C4-2B (cell line): ENCODE results near the gene CALD1.

ENCODE experiments used
- H3K27ac ChIP-seq: fragments of 450-650 bp; 2 replicates; pipeline ENCODE4 v1.5.1; 2017
- ZFX ChIP-seq: fragments of 450-650 bp; IDR thresholded peaks from 2 replicates; pipeline ENCODE4 v1.6.1; 2017
- TF ChIP-seq, protein P1 (sequence below): fragments of 450-650 bp; conservative IDR thresholded peaks from 2 replicates; pipeline ENCODE4 v1.5.1; 2017; ENCODE audit warnings: mild to moderate bottlenecking

The CALD1 gene

DNA sequence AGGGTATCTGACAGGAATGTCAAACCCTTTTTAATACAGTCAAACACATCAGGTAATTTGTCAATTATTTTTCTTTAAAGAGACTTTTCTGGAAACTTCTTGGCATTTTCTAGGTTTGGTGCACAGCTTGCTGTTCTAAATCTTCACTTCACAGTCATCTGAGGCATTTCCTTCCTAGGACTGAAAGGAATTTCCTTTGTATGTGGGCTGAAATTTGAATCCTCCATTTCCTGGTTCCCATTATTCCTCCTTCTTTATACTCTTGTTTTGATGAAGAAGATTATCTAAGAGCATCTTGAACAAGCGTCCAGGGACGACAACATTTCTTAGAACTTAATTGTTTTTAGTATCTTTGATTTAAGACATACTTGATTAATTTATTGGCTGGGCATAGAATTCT, 24.9 kb downstream of the CALD1 start:
- no peak overlapping the region for H3K27ac ChIP-seq
- TF ChIP-seq, protein P1, sequence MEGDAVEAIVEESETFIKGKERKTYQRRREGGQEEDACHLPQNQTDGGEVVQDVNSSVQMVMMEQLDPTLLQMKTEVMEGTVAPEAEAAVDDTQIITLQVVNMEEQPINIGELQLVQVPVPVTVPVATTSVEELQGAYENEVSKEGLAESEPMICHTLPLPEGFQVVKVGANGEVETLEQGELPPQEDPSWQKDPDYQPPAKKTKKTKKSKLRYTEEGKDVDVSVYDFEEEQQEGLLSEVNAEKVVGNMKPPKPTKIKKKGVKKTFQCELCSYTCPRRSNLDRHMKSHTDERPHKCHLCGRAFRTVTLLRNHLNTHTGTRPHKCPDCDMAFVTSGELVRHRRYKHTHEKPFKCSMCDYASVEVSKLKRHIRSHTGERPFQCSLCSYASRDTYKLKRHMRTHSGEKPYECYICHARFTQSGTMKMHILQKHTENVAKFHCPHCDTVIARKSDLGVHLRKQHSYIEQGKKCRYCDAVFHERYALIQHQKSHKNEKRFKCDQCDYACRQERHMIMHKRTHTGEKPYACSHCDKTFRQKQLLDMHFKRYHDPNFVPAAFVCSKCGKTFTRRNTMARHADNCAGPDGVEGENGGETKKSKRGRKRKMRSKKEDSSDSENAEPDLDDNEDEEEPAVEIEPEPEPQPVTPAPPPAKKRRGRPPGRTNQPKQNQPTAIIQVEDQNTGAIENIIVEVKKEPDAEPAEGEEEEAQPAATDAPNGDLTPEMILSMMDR = no peak
- TF ChIP-seq ZFX = no peak

DNA sequence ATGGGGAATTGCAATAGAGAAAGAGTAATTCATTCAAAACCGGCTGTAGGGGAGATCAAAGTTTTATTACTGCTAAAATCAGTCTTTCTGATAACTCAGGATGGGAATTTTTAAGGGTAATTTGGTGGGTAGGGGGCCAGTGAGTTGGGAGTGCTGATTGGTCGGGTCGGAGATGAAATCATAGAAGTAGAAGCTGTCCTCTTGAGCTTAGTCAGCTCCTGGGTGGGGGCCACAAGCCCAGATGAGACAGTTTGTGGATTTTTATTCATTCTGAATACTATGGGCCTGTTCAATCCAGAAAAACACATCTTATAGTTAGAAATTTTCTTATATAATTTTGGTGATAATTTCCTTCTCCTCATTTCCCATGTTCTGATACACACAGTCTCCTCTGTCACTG, 25.4 kb downstream of the CALD1 start:
- TF ChIP-seq, protein P1 = no peak
- TF ChIP-seq ZFX = no peak
- H3K27ac ChIP-seq = no peak overlapping the region

DNA sequence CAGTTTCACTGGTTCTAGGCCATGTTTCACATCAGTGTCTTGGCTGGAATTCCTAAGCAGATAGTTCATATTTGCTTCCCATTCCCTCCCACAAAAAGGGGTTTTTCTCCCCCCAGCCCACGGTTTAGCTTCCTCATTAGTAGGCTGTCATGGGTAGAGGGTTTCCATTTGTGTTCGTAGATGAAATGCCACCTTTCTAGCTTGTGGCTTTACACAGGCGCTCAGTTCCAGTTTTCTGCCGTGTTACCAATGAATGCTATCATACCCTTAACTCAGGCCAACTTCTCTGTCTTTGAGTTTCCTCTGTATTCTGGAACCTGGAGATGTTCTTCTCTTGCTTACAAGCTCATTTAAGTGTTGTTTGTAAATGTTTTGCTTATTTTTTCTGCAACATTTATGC, 26.8 kb downstream of the CALD1 start:
- TF ChIP-seq ZFX = no peak
- TF ChIP-seq, protein P1 = no peak
- no peak overlapping the region for H3K27ac ChIP-seq

DNA sequence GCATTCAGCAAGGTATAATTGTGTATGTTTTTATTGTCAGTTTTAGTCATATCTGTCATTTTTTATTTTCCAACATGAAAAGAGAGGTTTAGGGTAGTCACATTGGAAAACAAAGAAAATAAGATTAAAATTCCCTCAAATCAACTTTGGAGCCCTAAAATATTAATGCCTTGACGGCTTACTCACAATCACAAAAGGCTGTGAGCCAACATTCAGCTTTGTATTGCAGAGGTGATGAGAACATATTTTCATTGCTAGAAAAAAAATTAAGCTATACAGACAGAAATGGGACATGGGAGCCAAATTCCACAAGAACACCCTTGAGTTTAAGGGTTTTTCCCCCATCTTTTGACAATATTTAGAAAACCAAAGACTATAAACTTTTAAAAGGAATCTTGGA, 30.2 kb downstream of the CALD1 start:
- no peak overlapping the region for H3K27ac ChIP-seq
- TF ChIP-seq ZFX = no peak
- TF ChIP-seq, protein P1 = no peak

DNA sequence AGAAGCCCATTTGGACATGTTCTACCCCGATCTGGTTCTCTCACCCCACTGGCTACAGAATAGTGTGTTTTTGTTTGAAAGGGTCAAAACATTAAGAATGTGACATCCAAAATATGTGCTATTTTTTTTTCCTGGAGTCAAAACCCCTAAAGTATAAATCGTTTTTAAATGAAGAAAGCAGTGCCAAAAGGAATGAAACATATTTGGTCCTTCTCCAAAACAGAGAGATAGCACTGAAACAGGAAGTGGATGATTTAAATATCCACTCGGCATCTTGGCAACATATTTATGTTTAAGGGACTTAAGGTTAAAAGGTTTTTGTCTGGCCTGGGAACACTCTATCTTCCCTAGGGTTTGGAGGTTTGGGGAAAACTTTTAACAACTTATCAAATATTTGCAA, 32.3 kb downstream of the CALD1 start:
- TF ChIP-seq, protein P1 = no peak
- no peak for TF ChIP-seq ZFX
- H3K27ac ChIP-seq = no peak overlapping the region

DNA sequence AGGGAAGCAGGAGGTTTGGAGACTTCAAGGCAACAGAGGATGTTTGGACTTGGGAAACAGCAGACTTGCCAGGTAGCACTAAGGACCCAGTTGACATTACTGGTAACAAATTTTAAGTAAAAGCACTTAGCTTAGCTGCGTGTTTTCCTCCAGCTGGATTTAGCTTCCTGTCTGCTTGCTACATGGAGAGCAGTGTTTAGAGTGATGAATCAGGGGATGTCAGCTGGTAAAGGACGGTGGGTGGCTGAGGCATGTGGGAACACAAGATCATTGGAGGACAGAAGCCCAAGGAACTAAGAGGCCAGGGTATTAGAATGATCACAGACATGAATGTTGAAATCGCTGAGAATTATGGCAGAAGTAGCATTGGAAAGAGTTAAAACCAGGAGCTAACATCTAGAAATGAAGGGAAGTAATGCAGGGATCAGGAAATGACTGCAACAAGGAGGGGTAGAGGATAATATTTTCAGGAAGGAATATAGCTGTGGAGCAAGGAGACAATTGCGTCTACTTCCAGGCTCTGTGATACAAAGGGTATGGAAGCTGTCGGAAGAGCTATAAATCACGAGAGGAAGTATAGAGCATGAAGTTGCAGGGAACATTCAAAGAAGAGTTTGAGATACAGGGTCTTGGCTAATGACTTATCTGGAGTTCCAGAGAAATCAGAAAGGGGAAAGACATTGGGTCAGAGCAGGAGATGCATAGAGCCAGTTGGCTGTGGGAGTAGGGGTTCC, 34.4 kb downstream of the CALD1 start:
- TF ChIP-seq ZFX = no peak
- TF ChIP-seq, protein P1 = no peak
- no peak overlapping the region for H3K27ac ChIP-seq

DNA sequence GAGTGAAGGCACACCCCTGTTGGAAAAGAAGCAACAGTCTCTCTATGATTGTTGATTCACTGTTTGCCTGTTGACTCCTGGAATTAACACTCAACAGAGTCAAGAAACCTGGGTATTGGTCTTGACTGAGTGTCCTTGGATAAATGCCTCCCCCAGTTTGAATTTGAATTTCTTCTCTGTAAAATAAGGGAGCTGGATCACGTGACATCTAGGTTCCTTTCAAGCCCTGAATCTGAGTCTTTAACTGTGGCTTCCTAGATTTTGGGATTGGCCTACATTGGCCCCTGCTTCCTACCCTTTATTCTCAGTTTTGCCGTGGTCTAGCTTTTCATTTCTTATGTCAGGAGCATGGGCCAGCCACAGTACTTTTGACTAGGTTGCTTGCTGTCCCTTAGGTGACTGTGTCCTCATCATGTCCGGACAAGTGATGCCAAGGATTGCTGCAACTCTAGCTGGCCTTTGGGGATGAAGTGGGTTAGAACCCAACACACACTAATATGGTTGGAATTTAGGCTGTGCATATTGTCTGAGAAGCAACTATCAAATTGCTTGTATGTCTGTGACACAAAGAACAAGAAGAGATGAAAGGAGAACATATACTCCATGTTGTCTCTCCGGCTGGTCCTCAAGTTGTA, 35.4 kb downstream of the CALD1 start:
- H3K27ac ChIP-seq = no peak overlapping the region
- no peak for TF ChIP-seq ZFX
- TF ChIP-seq, protein P1 = no peak
